ENCODE results near the gene PRSS58. TPM values are rescaled to one million over a fixed set of nuclear protein-coding genes. Genes with fewer than 3 reads are reported as not detected.

PRSS58 gene
- total RNA-seq, 1 donor from 2014 or later: not detected

DNA sequence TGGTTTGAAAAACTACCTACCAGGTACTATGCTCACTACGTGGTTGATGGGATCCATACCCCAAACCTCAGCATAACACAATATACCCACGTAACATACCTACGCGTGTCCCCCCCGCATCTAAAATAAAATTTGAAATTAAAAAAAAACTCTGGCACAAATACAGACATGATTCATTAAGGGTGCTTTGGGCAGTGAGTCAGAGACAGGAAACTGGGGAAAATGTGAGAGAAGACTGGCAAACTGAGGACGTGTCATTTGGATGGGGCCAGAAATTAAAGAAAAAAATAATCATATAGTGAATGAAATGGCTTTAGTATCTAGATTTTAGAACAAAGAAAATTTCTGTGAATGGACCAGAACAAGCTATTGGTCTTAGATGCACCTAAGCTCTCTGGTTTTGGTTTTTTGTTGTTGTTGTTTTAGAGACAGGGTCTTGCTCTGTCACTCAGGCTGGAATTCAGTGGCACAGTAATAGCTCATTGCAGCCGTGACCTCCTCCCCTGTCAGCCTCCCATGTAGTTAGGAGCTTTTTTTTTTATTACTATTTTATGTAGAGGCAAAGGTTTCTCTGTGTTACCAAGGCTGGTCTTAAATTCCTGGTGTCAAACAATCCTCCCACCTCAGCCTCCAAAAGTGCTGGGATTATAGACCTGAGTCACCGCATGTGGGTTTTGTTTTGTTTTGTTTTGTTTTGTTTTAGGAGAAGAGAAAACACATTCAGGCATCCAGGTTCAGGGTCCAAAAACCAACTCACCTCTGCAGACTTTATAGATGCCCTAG, 5.9 kb upstream of the PRSS58 start:
- Histone ChIP-seq H3K36me3 (no peaks in the 10 kb centered on the region), H3K27ac (no peak overlapping the region), H4K20me1 (ENCODE audit: low read depth) (no peaks in the 10 kb centered on the region), H3K4me2 (no peak overlapping the region), H3F3A (ENCODE audit: low read depth) (no peaks in the 10 kb centered on the region), H3K4me3 (no peak overlapping the region), H3K9me3 (ENCODE audit: low read depth) (no peaks in the 10 kb centered on the region), H3K9ac (no peak overlapping the region), H3K27me3 (no peaks in the 10 kb centered on the region), H3K79me2 (ENCODE audit: low read depth) (no peaks in the 10 kb centered on the region), H2AFZ (replicated peaks) (no peak overlapping the region), H3K4me1 (no peaks in the 10 kb centered on the region)
- DNase-seq (ENCODE audit: low spot score): no peak
- Mint-ChIP-seq H3K9me3 (no peaks in the 10 kb centered on the region), H3K4me1 (no peaks in the 10 kb centered on the region), H3K4me3 (no peak overlapping the region), H3K27me3 (ENCODE audit: insufficient read depth, low read depth) (no peaks in the 10 kb centered on the region), H3K27ac (no peak overlapping the region), H3K36me3 (no peaks in the 10 kb centered on the region)
- TF ChIP-seq EZH2phosphoT487 (IDR thresholded peaks at IDR 0.05) (no peak), EZH2 (IDR thresholded peaks at IDR 0.05) (no peak)
- TF ChIP-seq, protein P1, sequence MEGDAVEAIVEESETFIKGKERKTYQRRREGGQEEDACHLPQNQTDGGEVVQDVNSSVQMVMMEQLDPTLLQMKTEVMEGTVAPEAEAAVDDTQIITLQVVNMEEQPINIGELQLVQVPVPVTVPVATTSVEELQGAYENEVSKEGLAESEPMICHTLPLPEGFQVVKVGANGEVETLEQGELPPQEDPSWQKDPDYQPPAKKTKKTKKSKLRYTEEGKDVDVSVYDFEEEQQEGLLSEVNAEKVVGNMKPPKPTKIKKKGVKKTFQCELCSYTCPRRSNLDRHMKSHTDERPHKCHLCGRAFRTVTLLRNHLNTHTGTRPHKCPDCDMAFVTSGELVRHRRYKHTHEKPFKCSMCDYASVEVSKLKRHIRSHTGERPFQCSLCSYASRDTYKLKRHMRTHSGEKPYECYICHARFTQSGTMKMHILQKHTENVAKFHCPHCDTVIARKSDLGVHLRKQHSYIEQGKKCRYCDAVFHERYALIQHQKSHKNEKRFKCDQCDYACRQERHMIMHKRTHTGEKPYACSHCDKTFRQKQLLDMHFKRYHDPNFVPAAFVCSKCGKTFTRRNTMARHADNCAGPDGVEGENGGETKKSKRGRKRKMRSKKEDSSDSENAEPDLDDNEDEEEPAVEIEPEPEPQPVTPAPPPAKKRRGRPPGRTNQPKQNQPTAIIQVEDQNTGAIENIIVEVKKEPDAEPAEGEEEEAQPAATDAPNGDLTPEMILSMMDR (IDR thresholded peaks at IDR 0.05): no peak

DNA sequence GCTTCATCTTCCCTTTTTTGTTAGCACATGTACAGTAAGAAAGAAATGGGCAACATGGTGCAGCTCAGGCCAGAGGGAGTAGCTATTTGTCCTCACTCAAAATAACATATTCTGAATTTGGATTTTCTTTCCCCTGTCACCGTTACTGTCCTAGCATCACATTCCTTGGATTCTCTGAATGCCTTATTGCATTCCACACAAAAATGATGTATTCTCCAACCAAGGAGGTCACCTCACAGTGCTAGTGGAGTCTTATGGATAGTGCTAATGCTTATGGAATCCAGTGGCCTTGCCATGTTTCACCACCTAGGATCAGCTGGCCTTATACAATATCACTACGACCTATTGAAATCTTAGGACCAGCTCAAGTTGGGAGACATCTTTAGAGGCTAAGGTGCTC, 7.2 kb downstream of the PRSS58 start:
- no peaks in the 10 kb centered on the region for H4K20me1 ChIP-seq (ENCODE audit: low read depth)
- H3K27me3 ChIP-seq: no peaks in the 10 kb centered on the region
- Mint-ChIP-seq H3K4me3 (no peak overlapping the region), H3K27ac (no peak overlapping the region), H3K27me3 (ENCODE audit: insufficient read depth, low read depth) (no peaks in the 10 kb centered on the region), H3K4me1 (no peaks in the 10 kb centered on the region), H3K36me3 (no peaks in the 10 kb centered on the region), H3K9me3 (no peaks in the 10 kb centered on the region)
- H3F3A ChIP-seq (ENCODE audit: low read depth): no peaks in the 10 kb centered on the region
- no peaks in the 10 kb centered on the region for H3K9me3 ChIP-seq (ENCODE audit: low read depth)
- no peaks in the 10 kb centered on the region for H3K4me1 ChIP-seq
- no peak overlapping the region for H2AFZ ChIP-seq (replicated peaks)
- no peak for DNase-seq (ENCODE audit: low spot score)
- H3K27ac ChIP-seq: no peak overlapping the region
- H3K4me3 ChIP-seq: no peak overlapping the region
- no peak for TF ChIP-seq EZH2phosphoT487 (IDR thresholded peaks at IDR 0.05)
- no peak for TF ChIP-seq EZH2 (IDR thresholded peaks at IDR 0.05)
- TF ChIP-seq, protein P1 (IDR thresholded peaks at IDR 0.05): no peak
- no peak overlapping the region for H3K4me2 ChIP-seq
- H3K79me2 ChIP-seq (ENCODE audit: low read depth): no peaks in the 10 kb centered on the region
- no peaks in the 10 kb centered on the region for H3K36me3 ChIP-seq
- H3K9ac ChIP-seq: no peak overlapping the region

DNA sequence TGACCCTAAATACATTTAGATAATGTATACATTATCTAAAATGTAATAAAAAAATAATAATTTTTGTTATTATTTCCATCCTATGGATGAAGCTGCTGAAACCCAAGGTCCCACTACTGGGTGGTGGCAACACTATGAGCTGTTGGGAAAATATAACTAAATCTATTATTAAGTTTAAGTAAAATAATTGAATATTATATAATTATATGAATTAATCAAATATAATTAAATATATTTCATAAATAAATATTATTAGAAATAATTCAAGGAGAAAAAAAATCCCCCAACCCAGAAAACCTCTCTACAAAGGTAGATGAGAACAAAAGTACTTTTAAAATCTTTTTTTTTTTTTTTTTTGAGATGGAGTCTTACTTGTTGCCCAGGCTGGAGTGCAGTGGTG, 7.9 kb downstream of the PRSS58 start:
- H3K27me3 Mint-ChIP-seq (ENCODE audit: insufficient read depth, low read depth): no peaks in the 10 kb centered on the region
- H3K27ac ChIP-seq: no peak overlapping the region
- no peak overlapping the region for H3K4me3 ChIP-seq
- H3K4me1 ChIP-seq: no peaks in the 10 kb centered on the region
- TF ChIP-seq, protein P1 (IDR thresholded peaks at IDR 0.05): no peak
- H3K79me2 ChIP-seq (ENCODE audit: low read depth): no peaks in the 10 kb centered on the region
- H3K4me1 Mint-ChIP-seq: no peaks in the 10 kb centered on the region
- no peaks in the 10 kb centered on the region for H3K9me3 ChIP-seq (ENCODE audit: low read depth)
- no peak for DNase-seq (ENCODE audit: low spot score)
- H3K36me3 Mint-ChIP-seq: no peaks in the 10 kb centered on the region
- H3K9ac ChIP-seq: no peak overlapping the region
- no peaks in the 10 kb centered on the region for H3K9me3 Mint-ChIP-seq
- no peak overlapping the region for H2AFZ ChIP-seq (replicated peaks)
- H3K4me3 Mint-ChIP-seq: no peak overlapping the region
- no peak overlapping the region for H3K27ac Mint-ChIP-seq
- H3F3A ChIP-seq (ENCODE audit: low read depth): no peaks in the 10 kb centered on the region
- H3K27me3 ChIP-seq: no peaks in the 10 kb centered on the region
- H4K20me1 ChIP-seq (ENCODE audit: low read depth): no peaks in the 10 kb centered on the region
- no peak overlapping the region for H3K4me2 ChIP-seq
- no peaks in the 10 kb centered on the region for H3K36me3 ChIP-seq
